IMR-90 (cell line): ENCODE data around the gene COL5A1. TPM values are rescaled to one million over a fixed set of nuclear protein-coding genes. Genes with fewer than 3 reads are reported as not detected.

ENCODE experiments used
- ATAC-seq: fragments of 200-7000 bp; cut with Tn5 transposase; 2 replicates; pipeline ENCODE4 v1.9.1; 2020; ENCODE audit warnings: low read depth, mild to moderate bottlenecking, moderate library complexity
- BruUV-seq: library from RNA; stranded (reverse); fragments of 400-500 nt; replicated peaks from 2 replicates; lab custom pipeline; 2021; lab: Mats Ljungman, UMichigan
- CTCF ChIA-PET: fragments of 300-600 bp; formaldehyde crosslinking; extraction: SDS; loops from one replicate; lab custom pipeline; 2021; ENCODE audit warnings: antibody characterized with exemption; lab: Yijun Ruan, JAX
- POLR2A ChIA-PET: fragments of 300-600 bp; sonication (Branson Sonifier 250); formaldehyde crosslinking; loops from one replicate; lab custom pipeline; 2022; ENCODE audit warnings: antibody characterized with exemption; ENCODE audit not compliant: unreplicated experiment; lab: Charles Lee
- DNase-seq: peaks from one replicate; pipeline ENCODE4 v3.0.0; 2013
- H2AFZ ChIP-seq: replicated peaks from 2 replicates; pipeline ENCODE3; 2013; ENCODE audit warnings: low read length, mild to moderate bottlenecking; ENCODE audit not compliant: poor library complexity
- H2AK5ac ChIP-seq: 2 replicates; pipeline ENCODE4 v1.6.1; 2013; ENCODE audit warnings: low read depth, low read length, inconsistent platforms
- H2AK9ac ChIP-seq: replicated peaks from 2 replicates; pipeline ENCODE3; 2013; ENCODE audit warnings: mild to moderate bottlenecking, low read depth, low read length, moderate library complexity; ENCODE audit not compliant: poor library complexity
- H2BK120ac ChIP-seq: 2 replicates; pipeline ENCODE4 v1.6.1; 2013; ENCODE audit warnings: low read depth, low read length, inconsistent platforms
- H2BK15ac ChIP-seq: 3 replicates; pipeline ENCODE4 v1.6.1; 2013; ENCODE audit warnings: low read depth, low read length, inconsistent platforms
- H2BK20ac ChIP-seq: 2 replicates; pipeline ENCODE4 v1.6.1; 2013; ENCODE audit warnings: low read depth, mild to moderate bottlenecking, inconsistent platforms, low read length, moderate library complexity
- H2BK5ac ChIP-seq: 2 replicates; pipeline ENCODE4 v1.6.1; 2013; ENCODE audit warnings: mild to moderate bottlenecking, low read depth, low read length, inconsistent platforms; ENCODE audit not compliant: poor library complexity, severe bottlenecking
- H3K14ac ChIP-seq: replicated peaks from 2 replicates; pipeline ENCODE4 v1.6.1; 2013; ENCODE audit warnings: low read depth, low read length, inconsistent platforms
- H3K18ac ChIP-seq: 2 replicates; pipeline ENCODE4 v1.6.1; 2013; ENCODE audit warnings: low read depth, low read length, control low read depth
- H3K23ac ChIP-seq: 2 replicates; pipeline ENCODE4 v1.6.1; 2013; ENCODE audit warnings: low read depth, low read length, inconsistent platforms
- H3K27ac ChIP-seq: 2 replicates; pipeline ENCODE4 v1.5.1; 2013; ENCODE audit warnings: mild to moderate bottlenecking, control low read depth, low read length; ENCODE audit not compliant: insufficient read depth
- H3K27me3 ChIP-seq: 2 replicates; pipeline ENCODE4 v1.6.1; 2013; ENCODE audit warnings: low read length; ENCODE audit not compliant: control insufficient read depth, insufficient read depth
- H3K36me3 ChIP-seq: 2 replicates; pipeline ENCODE4 v1.6.1; 2013; ENCODE audit warnings: low read length, mixed read lengths; ENCODE audit not compliant: control insufficient read depth, insufficient read depth
- H3K4ac ChIP-seq: 2 replicates; pipeline ENCODE4 v1.6.1; 2013; ENCODE audit warnings: low read depth, low read length, inconsistent platforms
- H3K4me1 ChIP-seq: 2 replicates; pipeline ENCODE4 v1.6.1; 2013; ENCODE audit warnings: low read length, mixed read lengths; ENCODE audit not compliant: control insufficient read depth, insufficient read depth
- H3K4me2 ChIP-seq: 2 replicates; pipeline ENCODE4 v1.6.1; 2013; ENCODE audit warnings: low read depth, mild to moderate bottlenecking, control low read depth, low read length, moderate library complexity
- H3K4me3 ChIP-seq: 2 replicates; pipeline ENCODE4 v1.5.1; 2013; ENCODE audit warnings: low read depth, mild to moderate bottlenecking, control low read depth, low read length, moderate library complexity; ENCODE audit not compliant: insufficient read depth
- H3K56ac ChIP-seq: 2 replicates; pipeline ENCODE4 v1.6.1; 2013; ENCODE audit warnings: low read length, inconsistent platforms; ENCODE audit not compliant: insufficient read depth; ENCODE audit errors: extremely low read depth
- H3K79me1 ChIP-seq, 2 experiments: 2 replicates each; pipeline ENCODE4 v1.6.1; 2013; ENCODE audit warnings: low read length in 2 of 2, inconsistent platforms in 1 of 2, low read depth in 1 of 2
- H3K9ac ChIP-seq: 2 replicates; pipeline ENCODE4 v1.6.1; 2013; ENCODE audit warnings: low read depth, low read length, control low read depth
- H3K9me1 ChIP-seq: 2 replicates; pipeline ENCODE4 v1.6.1; 2013; ENCODE audit warnings: low read length, inconsistent platforms; ENCODE audit not compliant: insufficient read depth
- H3K9me3 ChIP-seq: 2 replicates; pipeline ENCODE4 v1.6.1; 2013; ENCODE audit warnings: low read length; ENCODE audit not compliant: control insufficient read depth, insufficient read depth
- H4K20me1 ChIP-seq: 2 replicates; pipeline ENCODE4 v1.6.1; 2013; ENCODE audit warnings: low read length, inconsistent platforms; ENCODE audit not compliant: insufficient read depth
- H4K5ac ChIP-seq: 2 replicates; pipeline ENCODE4 v1.6.1; 2013; ENCODE audit warnings: mild to moderate bottlenecking, low read depth, low read length, control low read depth
- H4K8ac ChIP-seq, 2 experiments: 2 replicates each; pipeline ENCODE4 v1.6.1; 2013; ENCODE audit warnings: low read depth in 2 of 2, low read length in 2 of 2, control low read depth in 1 of 2, inconsistent platforms in 1 of 2
- H4K91ac ChIP-seq: 2 replicates; pipeline ENCODE4 v1.6.1; 2013; ENCODE audit warnings: low read depth, low read length, inconsistent platforms; ENCODE audit not compliant: insufficient read depth
- RAD21 ChIP-seq: IDR thresholded peaks from 2 replicates; pipeline ENCODE4 v1.6.1; 2012; ENCODE audit warnings: low read length, improper control_type of control experiment
- RCOR1 ChIP-seq: IDR thresholded peaks from 2 replicates; pipeline ENCODE4 v1.6.1; 2012; ENCODE audit warnings: mild to moderate bottlenecking, low read length, improper control_type of control experiment; ENCODE audit not compliant: insufficient replicate concordance
- RFX5 ChIP-seq: IDR thresholded peaks from 2 replicates; pipeline ENCODE4 v1.8.0; 2012; ENCODE audit warnings: low read depth, mild to moderate bottlenecking, low read length, moderate library complexity
- USF2 ChIP-seq: fragments of 150-350 bp; IDR thresholded peaks from 2 replicates; pipeline ENCODE4 v1.6.1; 2017; ENCODE audit warnings: mild to moderate bottlenecking, antibody characterized with exemption, low read length, low read depth
- WGBS, 2 experiments: methylation state at CpG; one replicate each; pipeline versions ENCODE4 v1.1.5 to v1.1.7; 2013; ENCODE audit warnings: missing lambda C conversion rate in 2 of 2; ENCODE audit not compliant: insufficient read length in 1 of 2; ENCODE audit errors: extremely low coverage in 2 of 2; 5-methylcytosine and 5-hydroxymethylcytosine counted together
- dilution Hi-C: fragments of 300-500 bp; cut with HindIII; formaldehyde crosslinking; loops from one replicate; pipeline ENCODE4 v1.14.3; 2018; ENCODE audit warnings: low sequenced_read_pairs; ENCODE audit not compliant: unreplicated experiment
- in situ Hi-C: fragments of 300-500 bp; cut with MboI; formaldehyde crosslinking; loops from 3 replicates; pipeline ENCODE4 v1.14.3; 2019; ENCODE audit warnings: low sequenced_read_pairs, inconsistent platforms, mixed read lengths
- intact Hi-C: fragments of 100-400 bp; cut with micrococcal nuclease; formaldehyde crosslinking; loops from 2 replicates; pipeline ENCODE4 v1.10.0; 2022
- polyA plus RNA-seq, 3 experiments: library from polyadenylated mRNA; depleted of rRNA; stranded (reverse); fragments of >200 nt; gene quantifications; 2 replicates each; pipeline ENCODE4 v1.2.3, GENCODE V29; 2012; ENCODE audit warnings: low replicate concordance in 1 of 3
- total RNA-seq: library from RNA; depleted of rRNA; stranded (reverse); fragments of >200 nt; gene quantifications from 2 replicates; pipeline ENCODE4 v1.2.3, GENCODE V29; 2012

COL5A1 gene
- total and polyA plus RNA-seq, 2 of the 4 experiments (the other 2 are of a cell fraction): 19.2 to 173 TPM

GRCh38 chr9:134726722-134727034 lies 85.1 kb downstream of the COL5A1 start:
- ATAC-seq (no peak), DNase-seq (no peak)
- 100% methylated on average over 1 of the region's 1 CpG for WGBS, 2 experiments
- ChIA-PET POLR2A (no interaction called here), CTCF (no interaction called here)
- Histone ChIP-seq H3K27ac (no peak overlapping the region), H4K91ac (no peak overlapping the region), H4K8ac (no peak overlapping the region), H3K9me1 (peaks cover 39% of the 10 kb centered on the region), H3K4me1 (peaks cover 20% of the 10 kb centered on the region), H3K56ac (no peak overlapping the region), H2AK9ac (no peak overlapping the region), H3K4ac (no peak overlapping the region), H2BK5ac (peak overlapping the region; percentile 37), H3K4me2 (no peak overlapping the region), H4K5ac (no peak overlapping the region), H3K18ac (no peak overlapping the region), H3K27me3 (no peaks in the 10 kb centered on the region), H3K9me3 (no peaks in the 10 kb centered on the region), H3K36me3 (peaks cover 72% of the 10 kb centered on the region), H2BK120ac (no peak overlapping the region), H2AFZ (no peak overlapping the region), H4K20me1 (peaks cover 93% of the 10 kb centered on the region), H3K23ac (no peak overlapping the region), H2AK5ac (no peak overlapping the region), H3K79me1 (peaks cover 26 to 93% of the 10 kb centered on the region in 2 experiments), H2BK20ac (no peak overlapping the region), H2BK15ac (no peak overlapping the region), H3K14ac (0 out of 2 replicates have a peak overlapping the region, but pooled peaks have one; percentile 11), H3K9ac (no peak overlapping the region), H3K4me3 (no peak overlapping the region)
- no peak for TF ChIP-seq RCOR1
- no peak for TF ChIP-seq RAD21
- no peak for TF ChIP-seq USF2
- TF ChIP-seq RFX5: no peak
- in situ Hi-C loops (no loop called here), intact Hi-C loops (loop anchor here (5.0 kb wide), 1 partner anchor 559 kb away; no protein-coding TSS in a partner anchor), dilution Hi-C loops (no loop called here)
- BruUV-seq: no TSS peak
